Measurements from ENCODE around the gene PPP1R8.
"Not testable (repeated sequence)": the region's sequence is repeated elsewhere in the genome, so short reads cannot be mapped to it uniquely, and the experiment has no call there.

The PPP1R8 gene

GRCh38 chr1:27869719-27870085 lies 39.1 kb downstream of the PPP1R8 start:
- no peak for DNase-seq (ENCODE audit: low read depth in 2 of 3, low spot score in 1 of 3)

- not testable (repeated sequence) for DNase-seq (ENCODE audit: low read depth in 2 of 3, low spot score in 1 of 3)
Observed at GRCh38 chr1:27871076-27871475, 40.5 kb downstream of the PPP1R8 start.

- DNase-seq (ENCODE audit: low read depth in 2 of 3, low spot score in 1 of 3) = peak in 2 of 3 donors; percentile 74 to 84
Observed at GRCh38 chr1:27872059-27872801, 41.6 kb downstream of the PPP1R8 start, which contains the start of gene THEMIS2. Gene THEMIS2, plus strand, starts transcription at chr1:27872544. Its CDS starts 28 bp downstream, at chr1:27872572.

DNA sequence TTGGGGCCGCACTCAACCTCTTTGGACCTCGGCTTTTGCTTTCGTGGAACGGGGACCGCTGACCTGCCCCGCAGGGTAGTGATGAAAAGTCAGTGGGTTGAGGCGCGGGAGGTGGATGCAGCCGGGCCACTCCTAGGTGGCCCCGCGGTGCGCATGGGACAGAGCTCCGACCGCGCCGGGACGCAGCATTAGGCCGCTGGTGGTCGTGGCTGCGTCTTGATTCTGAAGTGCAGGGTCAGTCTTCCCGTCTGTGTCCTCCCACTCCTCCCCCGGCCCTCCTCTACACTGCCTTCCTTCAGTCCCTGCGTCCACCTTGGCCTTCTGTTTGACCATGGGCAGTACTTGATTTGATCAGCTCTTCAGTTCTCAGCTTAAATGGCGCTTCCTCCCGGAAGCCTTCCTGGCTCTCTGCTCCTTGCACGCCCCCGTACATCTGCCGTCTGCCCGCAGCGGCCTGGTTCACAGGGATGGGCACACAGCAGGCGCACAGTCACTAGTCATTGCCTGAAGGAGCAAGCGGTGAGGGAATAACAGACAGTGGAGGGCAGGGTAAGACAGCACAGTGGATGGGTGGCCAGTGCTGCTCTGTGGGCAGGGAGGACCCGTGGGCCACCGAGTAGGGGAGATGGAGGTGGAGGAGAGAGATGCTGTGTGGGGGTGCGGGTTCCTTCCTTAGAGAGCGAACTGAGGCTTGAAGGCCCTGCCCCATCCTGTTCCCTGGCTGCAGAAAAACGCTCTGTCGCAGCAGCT lies 42.4 kb downstream of the PPP1R8 start:
- DNase-seq (ENCODE audit: low read depth in 2 of 3, low spot score in 1 of 3) = no peak

DNA sequence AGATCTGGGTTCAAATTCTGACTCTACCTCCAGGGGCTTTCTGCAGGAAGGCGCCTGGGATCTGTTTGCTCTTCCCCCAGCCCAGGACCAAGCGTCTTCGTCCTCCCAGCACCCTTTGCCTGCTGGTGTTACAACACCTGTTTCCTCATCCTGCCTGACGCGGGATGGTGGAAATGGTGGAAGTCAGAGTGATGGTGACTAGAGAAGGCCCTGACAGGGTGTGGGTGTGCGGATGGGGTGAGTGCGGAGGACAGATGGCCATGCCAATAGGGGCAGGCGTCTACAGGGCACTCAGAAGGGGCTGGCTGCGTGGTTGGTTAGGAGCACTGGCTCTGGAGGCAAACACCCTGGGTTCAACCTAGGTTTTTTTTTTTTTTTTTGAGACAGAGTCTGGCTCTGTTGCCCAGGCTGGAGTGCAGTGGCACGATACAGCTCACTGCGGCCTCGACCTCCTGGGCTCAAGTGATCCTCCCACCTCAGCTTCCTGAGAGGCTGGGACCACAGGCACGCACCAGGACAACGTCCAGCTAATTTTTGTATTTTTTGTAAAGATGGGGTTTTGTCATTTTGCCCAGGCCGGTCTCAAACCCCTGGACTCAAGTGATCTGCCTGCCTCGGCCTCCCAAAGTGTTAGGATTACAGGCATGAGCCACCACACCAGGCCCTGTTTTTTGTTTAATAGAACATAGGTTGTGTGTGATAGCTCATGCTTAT lies 43.2 kb downstream of the PPP1R8 start:
- DNase-seq (ENCODE audit: low read depth in 2 of 3, low spot score in 1 of 3) = no peak

GRCh38 chr1:27876341-27877114 lies 45.9 kb downstream of the PPP1R8 start:
- DNase-seq (ENCODE audit: low read depth in 2 of 3, low spot score in 1 of 3) = no peak

GRCh38 chr1:27877115-27877416 lies 46.5 kb downstream of the PPP1R8 start:
- DNase-seq (ENCODE audit: low read depth in 2 of 3, low spot score in 1 of 3) = no peak

DNA sequence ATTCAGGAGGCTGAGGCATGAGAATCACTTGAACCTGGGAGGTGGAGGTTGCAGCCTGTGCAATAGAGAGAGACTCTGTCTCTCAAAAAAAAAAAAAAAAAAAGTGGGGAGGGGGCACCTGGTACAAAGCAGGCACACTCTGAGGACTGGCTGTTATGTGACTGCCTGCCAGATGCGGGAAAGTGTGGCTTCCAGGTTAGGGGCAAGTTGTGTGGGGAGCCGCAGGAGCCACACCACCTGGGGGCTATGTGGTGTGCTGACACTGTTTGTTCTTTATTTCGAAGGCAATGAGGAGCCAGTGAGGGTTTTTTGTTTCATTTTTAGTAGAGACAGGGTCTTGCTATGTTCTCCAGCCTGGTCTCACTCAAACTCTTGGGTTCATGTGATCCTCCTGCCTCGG lies 47.5 kb downstream of the PPP1R8 start:
- no peak for DNase-seq (ENCODE audit: low read depth in 2 of 3, low spot score in 1 of 3)

- DNase-seq (ENCODE audit: low read depth in 2 of 3, low spot score in 1 of 3) = no peak
Observed at GRCh38 chr1:27878787-27879335, 48.3 kb downstream of the PPP1R8 start.

DNA sequence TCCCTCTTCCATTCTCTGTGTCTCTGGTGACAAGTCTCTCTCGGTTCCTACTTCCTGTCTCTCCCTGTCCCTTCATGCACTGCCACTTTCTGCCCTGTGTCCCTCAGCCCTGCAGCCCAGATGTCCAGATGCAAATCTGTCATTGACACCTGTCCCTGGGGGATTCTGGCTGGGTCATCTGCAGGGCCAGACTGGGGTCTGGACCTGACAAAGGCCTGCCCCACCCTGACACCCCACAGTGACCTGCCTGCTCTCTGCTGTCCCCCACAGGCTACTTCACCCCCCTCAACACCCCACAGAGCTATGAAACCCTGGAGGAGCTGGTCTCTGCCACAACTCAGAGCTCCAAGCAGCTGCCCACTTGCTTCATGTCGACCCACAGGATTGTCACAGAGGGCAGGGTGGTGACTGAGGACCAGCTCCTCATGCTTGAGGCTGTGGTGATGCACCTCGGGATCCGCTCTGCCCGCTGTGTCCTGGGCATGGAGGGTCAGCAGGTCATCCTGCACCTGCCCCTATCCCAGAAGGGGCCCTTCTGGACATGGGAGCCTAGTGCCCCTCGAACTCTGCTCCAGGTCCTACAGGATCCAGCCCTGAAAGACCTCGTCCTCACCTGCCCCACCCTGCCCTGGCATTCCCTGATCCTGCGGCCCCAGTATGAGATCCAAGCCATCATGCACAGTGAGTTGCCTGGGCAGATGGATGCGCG lies 48.9 kb downstream of the PPP1R8 start:
- DNase-seq (ENCODE audit: low read depth in 2 of 3, low spot score in 1 of 3) = no peak

GRCh38 chr1:27882543-27882903 lies 51.9 kb downstream of the PPP1R8 start:
- DNase-seq (ENCODE audit: low read depth in 2 of 3, low spot score in 1 of 3) = no peak

DNA sequence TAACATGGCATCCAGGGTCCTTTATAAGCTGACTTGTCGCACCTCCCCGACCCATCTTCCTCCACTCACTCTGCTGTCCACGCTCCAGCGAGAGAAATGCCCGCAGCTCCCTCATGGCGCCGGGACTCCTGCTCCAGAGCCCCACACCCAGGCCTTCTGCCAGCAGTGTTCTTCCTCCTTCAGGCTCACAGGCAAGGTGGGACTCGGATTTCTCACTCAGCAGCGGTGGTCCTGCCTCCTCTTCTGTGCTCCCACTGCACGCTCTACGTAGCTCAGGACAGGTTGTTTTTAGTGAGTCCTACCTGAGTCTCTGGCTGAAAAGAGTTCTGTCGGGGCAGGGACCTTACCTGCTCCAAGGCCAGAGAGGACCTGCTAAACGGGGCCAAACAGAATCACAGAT lies 53.0 kb downstream of the PPP1R8 start:
- no peak for DNase-seq (ENCODE audit: low read depth in 2 of 3, low spot score in 1 of 3)

DNA sequence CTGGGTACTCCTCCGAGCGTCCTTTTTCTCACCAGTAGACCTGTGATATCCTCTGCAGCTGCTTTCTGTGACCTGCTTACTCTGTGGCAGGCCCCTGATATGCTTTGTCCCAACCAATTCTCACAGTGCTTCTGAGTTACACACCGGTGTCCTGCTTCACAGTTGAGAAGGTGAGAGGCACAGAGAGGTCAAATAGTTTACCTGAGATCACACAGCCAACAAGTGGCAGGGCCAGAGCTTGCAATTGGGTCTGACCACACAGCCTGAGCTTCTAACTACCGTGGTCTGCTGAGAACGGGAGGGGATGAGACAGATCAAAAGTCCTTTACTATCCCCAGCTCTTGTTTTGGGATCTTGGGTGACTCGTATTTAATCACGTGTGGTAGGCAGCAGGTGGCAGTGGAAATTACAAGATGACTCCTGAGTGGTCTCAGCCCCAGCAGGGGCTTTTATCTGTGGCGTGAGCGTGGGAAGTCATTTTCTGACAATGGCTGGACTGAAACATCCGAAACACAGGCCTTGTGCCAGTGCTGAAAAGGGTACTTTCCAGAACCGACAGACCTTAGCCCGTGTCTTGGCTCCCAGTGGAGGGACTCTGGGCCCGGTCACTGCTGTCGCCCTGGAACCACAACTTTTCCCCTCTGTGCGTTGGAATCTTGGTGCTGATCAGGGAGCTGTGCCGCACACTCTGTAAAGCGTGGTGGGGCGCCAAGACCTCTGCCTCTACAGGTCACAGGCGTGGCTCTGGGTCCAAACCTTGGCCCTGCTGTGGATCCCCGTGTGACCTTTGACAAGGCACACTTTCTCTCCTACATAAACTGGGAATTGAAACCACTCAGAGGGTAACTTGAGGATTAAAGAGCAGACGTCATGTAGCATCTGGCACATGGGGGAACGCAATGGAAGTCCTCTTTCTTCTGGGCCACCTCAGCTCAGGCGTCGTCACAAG lies 53.7 kb downstream of the PPP1R8 start:
- DNase-seq (ENCODE audit: low read depth in 2 of 3, low spot score in 1 of 3) = no peak

- DNase-seq (ENCODE audit: low read depth in 2 of 3, low spot score in 1 of 3) = no peak
Observed at GRCh38 chr1:27885114-27885528, 54.5 kb downstream of the PPP1R8 start.

DNA sequence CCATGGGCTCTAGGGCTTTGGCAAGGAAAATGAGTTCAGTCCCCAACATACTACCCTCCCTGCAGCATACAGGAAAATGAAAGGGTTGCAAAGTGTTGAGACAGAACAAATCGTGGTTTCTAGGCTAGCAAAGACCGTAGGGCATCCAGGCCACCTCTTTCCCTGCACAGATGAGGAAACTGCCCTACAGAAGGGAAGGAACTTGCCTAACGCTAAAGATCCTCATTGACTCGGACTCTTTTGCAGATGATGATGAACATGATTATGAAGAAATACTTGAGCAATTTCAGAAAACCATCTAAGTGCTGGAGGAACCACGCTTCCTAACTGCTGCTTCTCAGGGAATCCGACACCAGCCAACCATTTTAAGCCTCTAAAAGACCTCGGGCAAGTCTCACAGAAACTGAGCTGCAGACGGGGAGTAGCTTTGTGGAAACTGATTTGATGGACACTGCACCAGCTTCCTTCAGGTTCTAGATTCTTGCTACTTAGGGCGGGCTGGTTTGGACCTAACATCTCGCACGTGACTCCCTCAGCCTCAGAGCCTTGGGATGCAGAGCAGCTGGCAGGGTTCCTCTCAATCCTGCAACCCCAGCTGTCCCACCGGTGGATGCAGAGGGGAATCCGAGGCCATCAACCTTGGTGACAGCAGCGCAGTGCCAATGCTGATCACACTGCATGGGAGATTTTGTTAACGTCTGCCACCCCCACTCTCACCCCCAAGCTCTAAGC lies 55.2 kb downstream of the PPP1R8 start:
- no peak for DNase-seq (ENCODE audit: low read depth in 2 of 3, low spot score in 1 of 3)

GRCh38 chr1:27886353-27886679 lies 55.7 kb downstream of the PPP1R8 start:
- DNase-seq (ENCODE audit: low read depth in 2 of 3, low spot score in 1 of 3) = no peak

GRCh38 chr1:27886744-27887143 lies 56.2 kb downstream of the PPP1R8 start:
- no peak for DNase-seq (ENCODE audit: low read depth in 2 of 3, low spot score in 1 of 3)

- DNase-seq (ENCODE audit: low read depth in 2 of 3, low spot score in 1 of 3) = no peak
Observed at GRCh38 chr1:27887215-27888021, 56.8 kb downstream of the PPP1R8 start.

Data from stimulated activated CD4-positive, alpha-beta T cell treated with anti-CD3 and anti-CD28 coated beads, Interleukin-12 subunit alpha, Interleukin-12 subunit beta, amount 100 ng/mL, for 48 hours (primary cell).